ENCODE data around the gene FBXO21.
"Not testable (repeated sequence)": the region's sequence is repeated elsewhere in the genome, so short reads cannot be mapped to it uniquely, and the experiment has no call there.

The FBXO21 gene

GRCh38 chr12:117101953-117102799, 88.1 kb downstream of the FBXO21 start:
- DNase-seq: peak; percentile 23 to 76 (median 47)

GRCh38 chr12:117100851-117101673, 89.2 kb downstream of the FBXO21 start:
- DNase-seq: peak in 2 of 3 experiments; percentile 15 to 68

DNA sequence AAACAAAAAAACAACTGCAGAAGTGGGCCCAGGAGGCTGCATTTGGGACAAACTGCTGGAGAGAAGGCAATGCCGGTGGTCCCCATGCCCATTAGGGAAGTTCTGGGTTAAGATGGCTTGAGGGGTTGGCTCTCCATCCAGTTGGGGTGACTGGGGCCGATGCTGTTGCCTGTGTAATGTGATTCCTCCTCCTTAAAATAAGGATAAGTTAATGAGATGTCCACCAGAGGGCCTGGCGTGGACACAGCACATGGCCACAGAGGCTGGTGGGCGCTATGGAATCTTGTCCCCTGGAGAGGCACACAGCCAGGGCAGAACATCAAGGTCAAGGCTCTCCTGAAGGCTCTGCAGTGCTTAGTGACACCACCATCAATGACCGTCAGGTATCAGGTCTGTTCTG, 90.0 kb downstream of the FBXO21 start:
- peak in 2 of 3 experiments; percentile 11 to 33 for DNase-seq

DNA sequence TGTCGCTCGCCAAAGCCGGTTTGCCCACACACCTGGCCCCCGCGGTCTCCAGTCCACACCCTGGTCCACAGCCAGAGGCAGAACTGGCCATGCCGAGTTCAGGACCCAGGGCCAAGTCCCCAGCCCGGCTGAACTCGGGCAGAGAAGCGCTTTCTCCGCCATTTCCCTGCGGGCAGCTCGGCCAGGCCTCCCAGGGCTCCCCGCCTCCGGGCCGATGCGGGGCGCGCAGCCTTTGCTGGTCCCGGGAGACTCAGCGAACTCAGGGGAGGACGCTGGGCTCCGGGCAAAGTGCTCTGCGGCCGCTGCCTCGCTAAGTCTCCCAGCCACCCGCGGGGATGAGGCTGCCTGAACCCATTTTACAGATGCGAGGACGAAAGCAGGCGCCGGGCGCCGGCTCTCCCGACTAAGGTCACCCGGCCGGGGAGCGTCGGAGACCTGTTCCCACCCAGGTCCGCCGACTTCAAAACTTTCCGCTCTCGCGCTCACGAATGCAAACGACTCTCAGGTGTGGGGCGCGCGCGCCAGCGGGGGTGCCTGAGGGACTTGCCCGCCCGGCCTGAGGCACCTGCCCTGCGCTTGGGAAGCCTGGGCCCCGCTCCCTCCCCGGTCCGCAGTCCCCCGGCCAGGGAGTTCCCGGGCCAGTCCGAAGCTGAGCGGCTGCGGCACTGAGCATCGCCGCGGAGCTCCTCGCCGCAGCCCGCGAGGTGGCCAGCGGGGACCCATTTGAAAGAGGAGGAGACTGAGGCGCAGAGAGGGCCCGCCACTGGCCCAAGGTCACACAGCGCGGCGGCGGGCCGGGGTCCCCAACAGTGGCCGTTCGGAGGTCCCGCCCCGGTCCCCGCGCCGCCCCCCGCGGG, 91.7 kb downstream of the FBXO21 start:
- DNase-seq: peak; percentile 51 to 59 (median 57)

DNA sequence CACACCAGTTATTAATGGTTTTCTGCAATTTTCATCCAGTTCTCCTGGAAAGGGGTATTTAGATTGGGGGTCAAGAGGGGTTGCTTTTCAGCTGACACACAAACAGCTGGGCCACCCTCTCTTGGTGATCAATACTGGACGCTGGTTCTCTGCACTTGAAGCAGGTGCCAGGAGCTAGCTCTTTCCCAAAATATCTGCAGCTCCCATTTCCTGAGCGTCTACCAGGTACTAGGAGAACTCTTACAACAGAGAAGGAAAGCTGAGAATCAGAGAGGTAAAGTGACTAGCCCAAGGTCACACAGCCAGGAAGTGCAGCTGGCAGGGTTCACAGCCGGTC, 92.3 kb downstream of the FBXO21 start:
- no peak for DNase-seq

GRCh38 chr12:117097159-117097558, 93.1 kb downstream of the FBXO21 start:
- DNase-seq: peak; percentile 26 to 67 (median 58)

DNA sequence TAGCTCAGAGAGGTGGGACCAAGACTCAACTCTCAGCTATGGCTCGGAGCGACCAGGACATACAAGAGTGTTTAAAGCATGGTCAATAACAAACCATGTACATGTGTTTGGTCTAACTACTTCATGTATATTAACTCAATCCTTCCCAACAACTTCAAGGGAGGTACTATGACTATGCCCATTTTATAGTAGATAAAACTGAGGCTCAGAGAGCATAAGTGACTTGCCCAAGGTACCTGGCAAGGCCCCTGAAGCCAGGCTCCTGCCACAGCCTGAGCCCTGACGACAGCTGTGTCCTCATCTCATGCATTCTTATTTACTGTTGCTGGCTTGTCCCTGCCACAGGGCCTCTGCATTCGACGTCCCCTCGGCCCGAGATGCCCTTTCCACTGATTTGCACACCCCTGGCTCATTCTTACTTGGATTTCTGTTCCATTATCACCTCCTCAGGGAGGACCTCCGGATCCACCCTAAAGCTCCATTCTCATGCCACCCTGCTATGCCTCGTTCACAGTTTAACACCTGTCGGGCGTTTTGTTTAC, 93.7 kb downstream of the FBXO21 start:
- no peak for DNase-seq

DNA sequence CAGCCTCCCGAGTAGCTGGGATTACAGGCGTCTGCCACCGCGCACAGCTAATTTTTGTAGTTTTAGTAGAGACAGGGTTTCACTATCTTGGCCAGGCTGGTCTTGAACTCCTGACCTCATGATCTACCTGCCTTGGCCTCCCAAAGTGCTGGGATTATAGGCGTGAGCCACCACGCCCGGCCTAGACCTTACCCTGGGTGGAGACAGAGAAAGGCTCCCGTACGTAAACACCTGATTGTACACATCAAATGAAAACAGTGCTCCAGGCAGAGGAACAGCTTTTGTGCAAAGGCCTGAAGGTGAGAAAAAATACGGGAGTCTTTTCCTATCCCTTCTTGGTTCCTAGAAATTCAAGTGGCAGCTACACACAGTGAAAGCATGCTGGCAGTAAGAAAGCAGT, 95.1 kb downstream of the FBXO21 start:
- DNase-seq: not testable (repeated sequence)

DNA sequence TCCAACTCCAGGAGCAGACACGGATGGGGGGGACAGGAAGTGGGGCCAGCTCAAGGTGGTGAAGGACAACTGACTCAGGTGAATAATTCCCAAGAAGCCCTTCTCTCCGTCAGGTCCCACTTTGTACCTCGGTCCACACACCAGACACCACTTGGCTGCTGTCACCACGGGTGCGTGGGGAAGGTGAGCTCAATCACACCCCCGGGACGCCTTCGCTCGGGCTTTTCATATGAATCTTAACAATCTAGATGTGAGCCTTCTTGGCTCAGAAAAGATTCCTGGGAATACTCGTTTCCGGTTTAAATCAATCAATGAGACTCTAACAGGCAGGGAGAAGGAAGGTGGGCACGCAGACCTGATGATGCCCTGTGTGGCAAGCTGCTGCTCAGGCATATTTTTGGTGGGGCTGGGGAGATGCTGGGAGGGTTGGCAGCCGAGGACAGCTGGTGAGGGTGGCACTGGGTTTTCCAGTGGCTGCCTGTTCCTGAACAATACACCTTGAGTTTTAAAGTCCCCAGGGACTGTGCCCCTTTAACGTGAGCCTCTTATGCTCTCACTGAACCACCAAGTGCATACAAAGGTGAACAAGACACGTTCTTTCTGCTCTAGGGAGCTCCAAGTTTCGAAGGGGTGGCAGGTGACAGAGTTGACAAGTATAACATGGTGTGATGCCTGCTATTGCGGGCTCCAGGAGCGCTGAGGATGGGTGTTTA, 96.2 kb downstream of the FBXO21 start:
- peak in 2 of 3 experiments; percentile 8 to 88 for DNase-seq

- no peak for DNase-seq
Measured at GRCh38 chr12:117093431-117093830, 96.8 kb downstream of the FBXO21 start.

GRCh38 chr12:117092886-117093285, 97.4 kb downstream of the FBXO21 start:
- DNase-seq: no peak

GRCh38 chr12:117092511-117092780, 97.8 kb downstream of the FBXO21 start:
- no peak for DNase-seq

Measured in NCI-H1417 (cell line).